ENCODE measurements around the gene ULBP3. TPM values are rescaled to one million over a fixed set of nuclear protein-coding genes. Genes with fewer than 3 reads are reported as not detected.

Gene ULBP3
- total RNA-seq, 1 donor from 2014 or later: 3.9 TPM

DNA sequence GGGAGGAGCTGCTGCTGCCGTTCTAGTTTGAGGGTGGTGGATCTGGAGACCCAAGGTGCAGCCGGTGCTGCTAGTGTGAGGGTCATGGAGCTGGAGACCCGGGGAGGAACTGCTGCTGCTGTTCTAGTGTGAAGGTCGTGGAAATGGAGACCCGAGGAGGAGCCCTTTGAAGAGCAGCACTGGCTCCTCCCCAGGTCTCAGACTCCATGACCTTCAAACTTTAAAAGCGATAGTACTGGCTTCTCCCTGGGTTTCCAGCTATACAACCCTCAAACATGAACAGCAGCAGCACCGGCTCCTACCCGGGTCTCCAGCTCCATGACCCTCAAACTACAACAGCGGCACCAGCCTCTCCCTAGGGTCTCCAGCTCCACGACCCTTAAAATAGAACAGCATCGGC lies 15.5 kb downstream of the ULBP3 start:
- peaks cover 30% of the 10 kb centered on the region for H3K9me3 Mint-ChIP-seq
- Histone ChIP-seq H3K9ac (no peak overlapping the region), H4K20me1 (ENCODE audit: low read depth) (no peaks in the 10 kb centered on the region), H3K4me1 (no peaks in the 10 kb centered on the region), H3F3A (ENCODE audit: low read depth) (no peaks in the 10 kb centered on the region), H3K9me3 (ENCODE audit: low read depth) (no peaks in the 10 kb centered on the region), H3K27me3 (peaks cover 40% of the 10 kb centered on the region), H3K27ac (no peak overlapping the region), H3K4me2 (no peak overlapping the region), H3K36me3 (no peaks in the 10 kb centered on the region), H2AFZ (replicated peaks) (no peak overlapping the region), H3K4me3 (no peak overlapping the region), H3K79me2 (ENCODE audit: low read depth) (no peaks in the 10 kb centered on the region)
- peaks cover 33% of the 10 kb centered on the region for H3K27me3 Mint-ChIP-seq (ENCODE audit: insufficient read depth, low read depth)
- no peaks in the 10 kb centered on the region for H3K36me3 Mint-ChIP-seq
- no peaks in the 10 kb centered on the region for H3K4me1 Mint-ChIP-seq
- no peak overlapping the region for H3K4me3 Mint-ChIP-seq
- DNase-seq (ENCODE audit: low spot score): no peak
- H3K27ac Mint-ChIP-seq: no peak overlapping the region
- TF ChIP-seq EZH2 (IDR thresholded peaks at IDR 0.05): no peak
- TF ChIP-seq EZH2phosphoT487 (IDR thresholded peaks at IDR 0.05): no peak
- TF ChIP-seq, protein P1, sequence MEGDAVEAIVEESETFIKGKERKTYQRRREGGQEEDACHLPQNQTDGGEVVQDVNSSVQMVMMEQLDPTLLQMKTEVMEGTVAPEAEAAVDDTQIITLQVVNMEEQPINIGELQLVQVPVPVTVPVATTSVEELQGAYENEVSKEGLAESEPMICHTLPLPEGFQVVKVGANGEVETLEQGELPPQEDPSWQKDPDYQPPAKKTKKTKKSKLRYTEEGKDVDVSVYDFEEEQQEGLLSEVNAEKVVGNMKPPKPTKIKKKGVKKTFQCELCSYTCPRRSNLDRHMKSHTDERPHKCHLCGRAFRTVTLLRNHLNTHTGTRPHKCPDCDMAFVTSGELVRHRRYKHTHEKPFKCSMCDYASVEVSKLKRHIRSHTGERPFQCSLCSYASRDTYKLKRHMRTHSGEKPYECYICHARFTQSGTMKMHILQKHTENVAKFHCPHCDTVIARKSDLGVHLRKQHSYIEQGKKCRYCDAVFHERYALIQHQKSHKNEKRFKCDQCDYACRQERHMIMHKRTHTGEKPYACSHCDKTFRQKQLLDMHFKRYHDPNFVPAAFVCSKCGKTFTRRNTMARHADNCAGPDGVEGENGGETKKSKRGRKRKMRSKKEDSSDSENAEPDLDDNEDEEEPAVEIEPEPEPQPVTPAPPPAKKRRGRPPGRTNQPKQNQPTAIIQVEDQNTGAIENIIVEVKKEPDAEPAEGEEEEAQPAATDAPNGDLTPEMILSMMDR (IDR thresholded peaks at IDR 0.05): no peak

DNA sequence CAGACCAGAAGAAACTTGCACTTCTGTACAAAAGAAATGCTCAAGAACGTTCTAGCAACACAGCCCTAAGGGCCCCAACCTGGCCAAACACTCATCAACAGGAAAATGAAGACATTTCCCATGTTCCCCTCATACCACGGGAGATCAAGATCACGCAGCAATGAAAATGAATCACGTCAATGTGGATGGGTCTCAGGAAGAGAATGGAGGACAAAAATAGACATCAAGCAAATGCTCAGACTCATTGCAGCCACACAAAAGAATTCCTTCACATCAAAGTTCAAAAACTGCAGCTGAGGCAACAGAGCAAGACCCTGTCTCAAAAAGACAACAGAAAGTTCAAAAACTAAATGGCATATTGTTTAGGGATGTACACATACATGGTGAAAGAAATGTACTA lies 18.1 kb downstream of the ULBP3 start:
- Histone ChIP-seq H3K4me3 (no peak overlapping the region), H2AFZ (replicated peaks) (no peak overlapping the region), H3K27me3 (peaks cover 46% of the 10 kb centered on the region), H4K20me1 (ENCODE audit: low read depth) (no peaks in the 10 kb centered on the region), H3K36me3 (no peaks in the 10 kb centered on the region), H3K9ac (no peak overlapping the region), H3K27ac (no peak overlapping the region), H3K79me2 (ENCODE audit: low read depth) (no peaks in the 10 kb centered on the region), H3F3A (ENCODE audit: low read depth) (no peaks in the 10 kb centered on the region), H3K4me1 (no peaks in the 10 kb centered on the region), H3K9me3 (ENCODE audit: low read depth) (no peaks in the 10 kb centered on the region), H3K4me2 (no peak overlapping the region)
- Mint-ChIP-seq H3K36me3 (no peaks in the 10 kb centered on the region), H3K27ac (no peak overlapping the region), H3K9me3 (peaks cover 30% of the 10 kb centered on the region), H3K4me3 (no peak overlapping the region), H3K27me3 (ENCODE audit: insufficient read depth, low read depth) (peaks cover 32% of the 10 kb centered on the region), H3K4me1 (peaks cover 21% of the 10 kb centered on the region)
- TF ChIP-seq EZH2 (IDR thresholded peaks at IDR 0.05) (no peak), EZH2phosphoT487 (IDR thresholded peaks at IDR 0.05) (no peak)
- TF ChIP-seq, protein P1 (IDR thresholded peaks at IDR 0.05): no peak
- DNase-seq (ENCODE audit: low spot score): no peak

DNA sequence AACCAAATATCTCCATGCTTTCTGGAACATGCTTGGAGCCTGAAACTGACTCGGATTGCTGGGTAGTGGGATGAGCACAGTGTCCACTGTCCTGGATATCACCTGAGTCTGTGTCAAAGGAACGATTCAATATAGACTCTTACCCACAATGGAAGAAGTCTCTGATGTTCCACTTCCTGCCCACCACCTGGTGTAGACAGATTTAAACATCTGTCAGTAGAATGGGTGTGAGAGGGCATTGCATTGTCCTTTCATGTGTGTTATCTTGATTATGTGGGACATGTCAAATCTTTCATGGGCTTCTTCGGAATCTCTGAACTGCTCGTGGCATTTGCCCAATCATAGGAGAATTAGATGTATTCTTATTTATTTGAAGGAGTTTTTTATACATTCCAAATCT lies 20.8 kb downstream of the ULBP3 start:
- Histone ChIP-seq H3K4me3 (no peak overlapping the region), H3K4me2 (no peak overlapping the region), H3K4me1 (no peaks in the 10 kb centered on the region), H3K27me3 (peaks cover 29% of the 10 kb centered on the region), H4K20me1 (ENCODE audit: low read depth) (no peaks in the 10 kb centered on the region), H3K27ac (no peak overlapping the region), H3K36me3 (no peaks in the 10 kb centered on the region), H2AFZ (replicated peaks) (no peak overlapping the region), H3K9ac (no peak overlapping the region), H3K9me3 (ENCODE audit: low read depth) (no peaks in the 10 kb centered on the region), H3K79me2 (ENCODE audit: low read depth) (no peaks in the 10 kb centered on the region), H3F3A (ENCODE audit: low read depth) (no peaks in the 10 kb centered on the region)
- Mint-ChIP-seq H3K27me3 (ENCODE audit: insufficient read depth, low read depth) (peaks cover 15% of the 10 kb centered on the region), H3K9me3 (peaks cover 12% of the 10 kb centered on the region), H3K27ac (peak overlapping the region; percentile 64), H3K4me3 (no peak overlapping the region), H3K4me1 (peaks cover 21% of the 10 kb centered on the region), H3K36me3 (no peaks in the 10 kb centered on the region)
- no peak for DNase-seq (ENCODE audit: low spot score)
- TF ChIP-seq EZH2phosphoT487 (IDR thresholded peaks at IDR 0.05) (no peak), EZH2 (IDR thresholded peaks at IDR 0.05) (no peak)
- TF ChIP-seq, protein P1 (IDR thresholded peaks at IDR 0.05): no peak
